ENCODE data around the gene SPAAR. TPM values are rescaled to one million over a fixed set of nuclear protein-coding genes. Genes with fewer than 3 reads are reported as not detected.

The SPAAR gene
- total RNA-seq, 1 experiment from 2014 or later = not detected

- no peak for TF ChIP-seq CTCF (conservative IDR thresholded peaks at IDR 0.05)
- no peak within 1 kb of the TSS; a peak in 1 of 7 replicates for H3K27ac Mint-ChIP-seq
- H3K27ac ChIP-seq (ENCODE audit: insufficient read length, low read depth, low read length) = no peak within 1 kb of the TSS
These were observed 38.9 kb upstream of the SPAAR start, which contains the start of gene OR13J1 for GRCh38 chr9:35870351-35870923. TSS of gene OR13J1 (minus strand) at chr9:35870401. CDS start at chr9:35870401, 0 bp downstream.

More at GRCh38 chr9:35870351-35870923, 38.9 kb upstream of the SPAAR start, which contains the start of gene OR13J1:
- Mint-ChIP-seq H3K4me3 (no peak within 1 kb of the TSS), H3K36me3 (ENCODE audit: insufficient read depth in 1 of 3, low read depth in 3 of 3) (peaks cover 0 to 3% (median 1%) of the 10 kb centered on the region in 3 experiments; a peak in 4 of 7 replicates), H3K27me3 (ENCODE audit: low read depth) (peaks cover 3% of the 10 kb centered on the region), H3K9me3 (peaks cover under 1 to 2% of the 10 kb centered on the region in 2 experiments; a peak in 3 of 5 replicates), H3K4me1 (peaks cover 16% of the 10 kb centered on the region in 2 experiments)
- no peak within 1 kb of the TSS for H3K14ac ChIP-seq (ENCODE audit: insufficient read depth, low read length)
- H3K56ac ChIP-seq (ENCODE audit: insufficient read length, low read depth, low read length) = no peak within 1 kb of the TSS
- no peak within 1 kb of the TSS for H3K23ac ChIP-seq (ENCODE audit: insufficient read length, low read depth, low read length)
- no peak within 1 kb of the TSS for H3K4ac ChIP-seq (ENCODE audit: low read depth, low read length)
- no peak within 1 kb of the TSS for H2BK15ac ChIP-seq (ENCODE audit: low read depth, low read length)
- H3T11ph ChIP-seq (ENCODE audit: low read length) = no peak within 1 kb of the TSS
- no peaks in the 10 kb centered on the region for H3K9me3 ChIP-seq (ENCODE audit: control insufficient read depth, low read depth, low read length)
- H3K79me2 ChIP-seq (ENCODE audit: insufficient read depth, low read length) = no peaks in the 10 kb centered on the region
- H2AFZ ChIP-seq (ENCODE audit: low read length) = no peak within 1 kb of the TSS
- no peak within 1 kb of the TSS for H3K4me2 ChIP-seq (ENCODE audit: insufficient read depth, insufficient read length, low read length)
- no peak within 1 kb of the TSS for H2AK5ac ChIP-seq (ENCODE audit: insufficient read length, low read length)
- H3K4me1 ChIP-seq (ENCODE audit: insufficient read depth, low read length) = peaks cover 7% of the 10 kb centered on the region; the same call in 1 of the 2 replicates
- no CpG with 5 or more reads among the region's 8 CpGs for WGBS (ENCODE audit: extremely low coverage, insufficient read length, low lambda C conversion rate)
- no peak for DNase-seq
- no peaks in the 10 kb centered on the region for H4K20me1 ChIP-seq (ENCODE audit: control insufficient read depth, insufficient read depth, insufficient read length)
- H4K8ac ChIP-seq (replicated peaks; ENCODE audit: insufficient read length, low read depth, low read length) = no peak within 1 kb of the TSS
- H2BK20ac ChIP-seq (ENCODE audit: low read depth, low read length, poor library complexity, severe bottlenecking) = no peak within 1 kb of the TSS
- H2BK12ac ChIP-seq (ENCODE audit: insufficient read length, low read depth, low read length) = no peak within 1 kb of the TSS
- H2BK120ac ChIP-seq (ENCODE audit: low read depth, low read length, poor library complexity, severe bottlenecking) = no peak within 1 kb of the TSS
- H4K5ac ChIP-seq (ENCODE audit: insufficient read length, low read depth, low read length) = no peak within 1 kb of the TSS
- no peaks in the 10 kb centered on the region for H3K27me3 ChIP-seq (ENCODE audit: insufficient read depth, low read length)
- no peaks in the 10 kb centered on the region for H3K79me1 ChIP-seq (ENCODE audit: insufficient read depth, low read depth, low read length, poor library complexity, severe bottlenecking)
- H3K9ac ChIP-seq (ENCODE audit: extremely low read depth, insufficient read length, low read length) = no peak within 1 kb of the TSS
- no peak within 1 kb of the TSS for H3K18ac ChIP-seq (ENCODE audit: insufficient read length, low read depth, low read length)
- H4K91ac ChIP-seq (ENCODE audit: insufficient read length, low read depth, low read length) = no peak within 1 kb of the TSS
- no peak within 1 kb of the TSS for H2BK5ac ChIP-seq (ENCODE audit: insufficient read length, low read length)
- H3K23me2 ChIP-seq (ENCODE audit: insufficient read length, low read depth, low read length, poor library complexity, severe bottlenecking) = no peaks in the 10 kb centered on the region
